Inferior parietal cortex (tissue), 1 donor: Measurements from ENCODE around the gene P3H3.

ENCODE experiments used
- DNase-seq: peaks from one replicate; pipeline ENCODE4 v3.0.0-alpha.2; 2016; ENCODE audit errors: extremely low spot score

P3H3 gene

GRCh38 chr12:6827982-6828780 lies at the start of gene P3H3:
TSS of gene P3H3 (plus strand) at chr12:6828407. CDS start at chr12:6828441, 34 bp downstream.
- DNase-seq, result no peak

GRCh38 chr12:6778574-6779550 lies 49.3 kb upstream of the P3H3 start:
- DNase-seq, result peak; percentile 92

GRCh38 chr12:6779708-6780432 lies 48.3 kb upstream of the P3H3 start:
- DNase-seq, result no peak

GRCh38 chr12:6780573-6780972 lies 47.6 kb upstream of the P3H3 start:
- DNase-seq, result no peak

- no peak for DNase-seq
These were observed 46.1 kb upstream of the P3H3 start for GRCh38 chr12:6782119-6782518.

- DNase-seq, result no peak
These were observed 45.2 kb upstream of the P3H3 start for GRCh38 chr12:6782850-6783566.

GRCh38 chr12:6783828-6784227 lies 44.4 kb upstream of the P3H3 start:
- DNase-seq, result no peak

- no peak for DNase-seq
These were observed 43.9 kb upstream of the P3H3 start for GRCh38 chr12:6784296-6784695.

- DNase-seq, result no peak
These were observed 43.4 kb upstream of the P3H3 start for GRCh38 chr12:6784761-6785160.

- DNase-seq, result no peak
These were observed 41.7 kb upstream of the P3H3 start for GRCh38 chr12:6786416-6787094.

- no peak for DNase-seq
These were observed 40.9 kb upstream of the P3H3 start for GRCh38 chr12:6787309-6787708.

GRCh38 chr12:6788972-6789924 lies 39.0 kb upstream of the P3H3 start, which contains the start of gene CD4:
TSS of gene CD4 (plus strand) at chr12:6789528. CDS start at chr12:6800139, 10,611 bp downstream.
- DNase-seq, result no peak

- no peak for DNase-seq
These were observed 37.6 kb upstream of the P3H3 start for GRCh38 chr12:6790496-6791150.

GRCh38 chr12:6791931-6792520 lies 36.2 kb upstream of the P3H3 start:
- no peak for DNase-seq

GRCh38 chr12:6792522-6793201 lies 35.5 kb upstream of the P3H3 start:
- no peak for DNase-seq

- DNase-seq, result no peak
These were observed 33.1 kb upstream of the P3H3 start for GRCh38 chr12:6795088-6795487.

- no peak for DNase-seq
These were observed 31.6 kb upstream of the P3H3 start for GRCh38 chr12:6796576-6796975.

- DNase-seq, result no peak
These were observed 29.1 kb upstream of the P3H3 start for GRCh38 chr12:6799147-6799546.
